ENCODE measurements around the gene KIF5A. TPM values are rescaled to one million over a fixed set of nuclear protein-coding genes. Genes with fewer than 3 reads are reported as not detected.

KIF5A gene
- total and polyA plus RNA-seq, 7 donors = 0.01 to 0.21 (median 0.09) TPM; not detected in 1

DNA sequence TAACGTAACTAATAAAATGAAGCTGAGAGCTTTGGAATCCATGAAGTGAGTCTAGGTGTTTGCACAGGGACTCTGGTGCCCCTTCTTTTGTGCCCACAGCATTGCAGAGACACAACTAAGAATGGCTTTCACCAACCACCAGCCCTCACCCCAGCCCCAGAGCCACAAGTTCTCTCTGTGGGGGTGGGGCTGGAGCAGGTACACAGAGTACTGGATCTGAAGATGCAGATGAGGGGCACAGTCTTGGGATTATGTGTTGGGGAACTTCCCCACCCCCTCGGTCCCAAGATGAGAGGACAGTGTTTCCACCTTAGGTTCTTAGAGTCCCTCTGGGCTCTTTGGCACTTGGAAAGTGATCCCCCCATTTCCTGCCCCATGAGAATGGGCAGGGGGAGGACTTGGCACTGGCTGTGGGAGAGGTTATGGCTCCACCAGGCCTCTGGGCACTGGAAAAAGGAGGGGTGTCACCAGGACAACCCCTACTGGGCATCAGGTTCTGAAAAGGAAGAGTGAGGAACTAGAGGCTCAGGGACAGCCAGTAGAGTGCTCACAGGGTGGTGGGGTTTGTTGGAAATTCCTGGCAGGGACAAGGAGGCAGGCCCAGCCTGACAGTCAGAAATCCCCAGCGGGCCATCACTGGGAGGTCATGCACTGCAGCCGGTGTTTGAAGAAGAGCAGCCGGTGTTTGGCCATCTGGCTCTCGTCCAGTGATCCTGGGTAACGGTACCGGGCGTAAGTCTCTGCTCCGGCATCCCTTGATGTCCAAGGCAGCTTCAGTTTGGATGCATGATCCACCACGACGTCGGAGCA is 76.5 kb downstream of the KIF5A start:
- Histone ChIP-seq H3K9me3 (no peaks in the 10 kb centered on the region), H3K27ac (no peak overlapping the region), H3K36me3 (ENCODE audit: insufficient read depth in 1 of 2, low read depth in 1 of 2) (peaks cover 0 to 41% of the 10 kb centered on the region in 2 donors), H3K4me3 (no peak overlapping the region), H3K27me3 (ENCODE audit: insufficient read depth in 3 of 3, low read length in 2 of 3) (peaks cover 0 to 44% (median 7%) of the 10 kb centered on the region in 3 donors), H3K4me1 (peaks cover 3% of the 10 kb centered on the region)
- DNase-seq (peak in 1 of 2 donors; percentile 55), ATAC-seq (no peak)
- 40 to 63% (median 52%) methylated on average over 13 of the region's 13 CpGs for WGBS, 3 donors
- TF ChIP-seq, protein P1, sequence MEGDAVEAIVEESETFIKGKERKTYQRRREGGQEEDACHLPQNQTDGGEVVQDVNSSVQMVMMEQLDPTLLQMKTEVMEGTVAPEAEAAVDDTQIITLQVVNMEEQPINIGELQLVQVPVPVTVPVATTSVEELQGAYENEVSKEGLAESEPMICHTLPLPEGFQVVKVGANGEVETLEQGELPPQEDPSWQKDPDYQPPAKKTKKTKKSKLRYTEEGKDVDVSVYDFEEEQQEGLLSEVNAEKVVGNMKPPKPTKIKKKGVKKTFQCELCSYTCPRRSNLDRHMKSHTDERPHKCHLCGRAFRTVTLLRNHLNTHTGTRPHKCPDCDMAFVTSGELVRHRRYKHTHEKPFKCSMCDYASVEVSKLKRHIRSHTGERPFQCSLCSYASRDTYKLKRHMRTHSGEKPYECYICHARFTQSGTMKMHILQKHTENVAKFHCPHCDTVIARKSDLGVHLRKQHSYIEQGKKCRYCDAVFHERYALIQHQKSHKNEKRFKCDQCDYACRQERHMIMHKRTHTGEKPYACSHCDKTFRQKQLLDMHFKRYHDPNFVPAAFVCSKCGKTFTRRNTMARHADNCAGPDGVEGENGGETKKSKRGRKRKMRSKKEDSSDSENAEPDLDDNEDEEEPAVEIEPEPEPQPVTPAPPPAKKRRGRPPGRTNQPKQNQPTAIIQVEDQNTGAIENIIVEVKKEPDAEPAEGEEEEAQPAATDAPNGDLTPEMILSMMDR (IDR thresholded peaks at IDR 0.05) = no peak
- intact Hi-C loops (cut with DNase I) = loop anchor here in 1 of 2 donors (10.0 kb wide), 1 partner anchor 162 kb away; no protein-coding TSS in a partner anchor

DNA sequence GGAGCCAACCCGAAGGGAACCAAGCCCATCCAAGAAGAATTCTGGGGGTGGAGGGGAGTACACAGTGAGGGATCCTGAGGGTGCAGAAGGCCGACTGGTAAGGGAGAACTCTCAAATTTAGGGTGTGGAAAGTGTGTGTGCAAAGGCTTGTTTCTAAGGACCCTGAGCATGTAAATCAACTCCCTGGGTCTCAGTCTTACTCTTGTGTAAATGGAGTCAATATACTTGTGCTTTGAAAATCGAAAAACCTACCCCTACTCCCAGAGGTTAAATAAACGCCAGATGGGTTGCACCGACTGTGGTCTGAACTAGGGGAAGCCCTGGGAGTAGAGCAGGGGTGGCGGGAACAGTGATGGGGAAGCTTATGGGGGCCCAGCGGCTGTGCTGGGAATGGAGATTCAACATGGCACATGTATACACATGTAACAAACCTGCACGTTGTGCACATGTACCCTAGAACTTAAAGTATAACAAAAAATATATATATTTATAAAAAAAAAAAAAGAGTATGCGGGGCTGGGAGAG is 77.1 kb downstream of the KIF5A start:
- peaks cover 0 to 37% (median 7%) of the 10 kb centered on the region in 3 donors for H3K27me3 ChIP-seq (ENCODE audit: insufficient read depth in 3 of 3, low read length in 2 of 3)
- H3K36me3 ChIP-seq (ENCODE audit: insufficient read depth in 1 of 2, low read depth in 1 of 2) = peaks cover 0 to 41% of the 10 kb centered on the region in 2 donors
- peaks cover 6% of the 10 kb centered on the region for H3K4me1 ChIP-seq
- 45 to 54% (median 48%) methylated on average over 9 of the region's 9 CpGs for WGBS, 3 donors
- intact Hi-C loops (cut with DNase I) = loop anchor here in 1 of 2 donors (10.0 kb wide), 1 partner anchor 162 kb away; no protein-coding TSS in a partner anchor
- TF ChIP-seq, protein P1 (IDR thresholded peaks at IDR 0.05) = no peak
- H3K27ac ChIP-seq = no peak overlapping the region
- no peak overlapping the region for H3K4me3 ChIP-seq
- ATAC-seq (no peak), DNase-seq (no peak)
- no peaks in the 10 kb centered on the region for H3K9me3 ChIP-seq

DNA sequence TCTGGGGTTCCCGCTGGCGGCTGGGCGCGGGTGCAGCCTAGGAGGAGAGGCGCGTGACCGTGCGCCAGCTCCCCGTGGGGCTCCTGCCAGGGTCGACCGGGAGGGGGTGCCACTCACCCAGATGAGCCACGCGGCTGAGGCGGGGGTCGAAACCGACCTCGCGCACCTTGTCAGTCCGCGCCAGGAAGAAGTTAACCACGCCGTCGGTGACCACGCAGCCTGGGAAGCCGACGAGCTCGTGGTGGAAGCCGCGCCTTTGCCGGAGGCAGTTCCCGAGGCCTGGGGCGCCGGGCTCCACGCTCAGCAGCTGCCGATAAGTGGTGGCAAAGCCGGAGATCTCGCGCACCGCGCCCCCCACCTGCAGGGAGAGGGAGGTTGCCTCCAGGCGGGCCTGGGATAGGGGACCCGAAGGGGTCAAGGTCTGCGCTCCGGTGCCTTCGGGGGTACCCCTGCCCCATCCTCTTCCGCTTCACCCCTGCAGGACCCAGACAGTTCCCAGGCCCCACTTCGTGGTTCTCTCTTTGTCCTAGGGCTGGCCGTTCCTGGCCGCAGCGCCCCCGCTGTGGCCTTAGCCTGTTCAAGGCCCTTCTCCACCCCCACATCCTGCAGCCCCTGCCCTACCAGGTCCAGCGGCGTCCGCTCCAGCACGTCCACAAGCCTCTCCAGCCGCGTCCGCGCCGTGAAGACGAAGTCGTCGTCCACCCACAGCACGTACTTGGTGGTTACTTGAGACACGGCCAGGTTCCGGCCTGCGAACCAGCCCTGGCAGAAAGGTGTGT is 77.8 kb downstream of the KIF5A start:
- ATAC-seq (no peak), DNase-seq (peak in 1 of 2 donors; percentile 58)
- H3K4me3 ChIP-seq = no peak overlapping the region
- H3K36me3 ChIP-seq (ENCODE audit: insufficient read depth in 1 of 2, low read depth in 1 of 2) = peaks cover 0 to 41% of the 10 kb centered on the region in 2 donors
- intact Hi-C loops (cut with DNase I) = loop anchor here in 1 of 2 donors (10.0 kb wide), 1 partner anchor 163 kb away; no protein-coding TSS in a partner anchor
- H3K4me1 ChIP-seq = peaks cover 8% of the 10 kb centered on the region
- WGBS, 3 donors = 31 to 37% (median 31%) methylated on average over 46 to 67 of the region's 67 CpGs
- peaks cover 0 to 30% (median 7%) of the 10 kb centered on the region in 3 donors for H3K27me3 ChIP-seq (ENCODE audit: insufficient read depth in 3 of 3, low read length in 2 of 3)
- H3K9me3 ChIP-seq = no peaks in the 10 kb centered on the region
- H3K27ac ChIP-seq = no peak overlapping the region
- TF ChIP-seq, protein P1 (IDR thresholded peaks at IDR 0.05) = no peak

DNA sequence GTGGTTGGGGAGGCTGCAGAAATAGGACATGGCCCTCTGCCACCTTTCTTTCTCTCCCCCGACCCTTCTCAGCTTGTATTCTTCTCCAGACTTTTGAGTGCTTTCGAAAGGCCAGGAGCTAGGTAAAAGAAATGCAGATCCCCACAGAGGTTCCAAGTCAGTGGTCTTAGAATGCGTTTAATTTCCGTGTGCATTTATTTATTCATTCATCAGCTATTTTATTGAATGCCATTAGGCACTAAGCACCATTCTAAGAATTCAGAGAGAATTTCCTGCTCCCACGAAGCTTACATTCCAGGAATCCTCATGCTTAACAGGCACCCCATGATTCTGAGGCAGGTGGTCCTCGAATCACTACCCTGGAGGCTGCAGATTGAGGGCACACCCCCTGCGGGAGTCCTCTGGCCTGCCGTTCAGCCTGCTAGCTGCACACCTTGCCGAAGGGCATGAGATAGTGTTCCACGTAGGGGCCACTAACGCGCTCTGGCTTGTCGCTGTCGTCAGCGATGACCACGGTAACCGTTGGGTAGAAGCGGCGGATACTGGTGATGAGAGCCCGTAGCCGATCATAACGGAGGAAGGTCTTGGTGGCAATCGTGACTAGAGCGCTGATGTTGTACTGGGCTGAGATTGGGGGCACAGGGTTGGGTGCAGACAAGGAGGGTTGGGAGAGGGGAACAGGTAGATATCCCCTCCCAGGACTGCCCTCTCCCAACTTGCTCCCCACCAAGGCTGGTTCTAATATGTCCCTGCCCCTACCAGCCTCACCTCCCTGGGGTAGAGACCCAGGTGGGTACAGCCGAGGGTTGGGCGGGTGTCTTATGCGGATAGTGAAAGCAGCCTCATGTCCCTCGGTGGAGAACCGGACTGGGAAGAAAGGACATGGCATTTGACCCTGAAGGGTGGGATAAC is 78.7 kb downstream of the KIF5A start:
- DNase-seq (peak in 1 of 2 donors; percentile 34), ATAC-seq (no peak)
- peaks cover 8% of the 10 kb centered on the region for H3K4me1 ChIP-seq
- TF ChIP-seq, protein P1 (IDR thresholded peaks at IDR 0.05) = no peak
- no peak overlapping the region for H3K4me3 ChIP-seq
- H3K9me3 ChIP-seq = no peaks in the 10 kb centered on the region
- H3K27ac ChIP-seq = no peak overlapping the region
- peaks cover 0 to 21% (median 7%) of the 10 kb centered on the region in 3 donors for H3K27me3 ChIP-seq (ENCODE audit: insufficient read depth in 3 of 3, low read length in 2 of 3)
- 68 to 75% (median 71%) methylated on average over 29 of the region's 29 CpGs for WGBS, 3 donors
- H3K36me3 ChIP-seq (ENCODE audit: insufficient read depth in 1 of 2, low read depth in 1 of 2) = peaks cover 0 to 41% of the 10 kb centered on the region in 2 donors
- intact Hi-C loops (cut with DNase I) = loop anchor here in 1 of 2 donors (10.0 kb wide), 1 partner anchor 164 kb away; no protein-coding TSS in a partner anchor
